Uterus (tissue), 4 donors: ENCODE data around the gene MSN. TPM values are rescaled to one million over a fixed set of nuclear protein-coding genes. Genes with fewer than 3 reads are reported as not detected.
"Not testable (repeated sequence)": the region's sequence is repeated elsewhere in the genome, so short reads cannot be mapped to it uniquely, and the experiment has no call there.

Experiments used
- DNase-seq, 2 donors: peaks; one replicate each; pipeline ENCODE4 v3.0.0-alpha.2; 2019 to 2020
- H3K27ac ChIP-seq, 2 donors: fragments of 200-600 bp; sonication (generic); 1 replicate in 1 of 2; 2 replicates in 1 of 2; pipeline ENCODE4 v1.5.1; 2016 to 2018
- H3K27me3 ChIP-seq, 2 donors: fragments of 200-600 bp; sonication (generic); one replicate each; pipeline ENCODE4 v1.5.1; 2018 to 2019; ENCODE audit warnings: control low read depth in 1 of 2
- H3K36me3 ChIP-seq, 2 donors: fragments of 200-600 bp; sonication (generic); one replicate each; pipeline ENCODE4 v1.5.1; 2019; ENCODE audit warnings: control low read depth in 1 of 2
- H3K4me1 ChIP-seq, 2 donors: fragments of 200-600 bp; sonication (generic); one replicate each; pipeline ENCODE4 v1.5.1; 2018 to 2019; ENCODE audit warnings: control low read depth in 1 of 2
- H3K4me3 ChIP-seq, 2 donors: fragments of 200-600 bp; sonication (generic); 1 replicate in 1 of 2; 2 replicates in 1 of 2; pipeline ENCODE4 v1.5.1; 2018 to 2019; ENCODE audit warnings: mild to moderate bottlenecking in 1 of 2
- H3K9me3 ChIP-seq, 2 donors: fragments of 200-600 bp; sonication (generic); one replicate each; pipeline ENCODE4 v1.5.1; 2019; ENCODE audit warnings: control low read depth in 1 of 2
- POLR2A ChIP-seq, 2 donors: fragments of 450-650 bp; IDR thresholded peaks; one replicate each; pipeline ENCODE4 v1.6.1; 2016; ENCODE audit warnings: antibody characterized with exemption in 2 of 2, mild to moderate bottlenecking in 1 of 2, moderate library complexity in 1 of 2
- intact Hi-C: fragments of 100-400 bp; cut with DNase I; formaldehyde crosslinking; loops from one replicate; pipeline ENCODE4 v1.15.1; 2023; ENCODE audit warnings: low total_unique reads
- total RNA-seq, 4 donors: library from RNA; depleted of rRNA in 3 of 4; stranded (reverse); fragments of >200 nt in 3 of 4; gene quantifications; one replicate each; pipeline versions ENCODE4 v1.1.0 to v1.2.4, GENCODE V29; 2014 to 2023
- TF ChIP-seq, protein P1 (sequence below), 4 experiments: fragments of 200-600 bp in 2 of 4; fragments of 450-650 bp in 2 of 4; sonication (generic) in 2 of 4; IDR thresholded peaks; one replicate each; pipeline ENCODE4 v1.5.1; 2016 to 2019; ENCODE audit warnings: antibody characterized with exemption in 4 of 4, mild to moderate bottlenecking in 2 of 4, moderate library complexity in 1 of 4
- donor health status: DM: yes; HTN: yes; CAD: no.

MSN gene
- total RNA-seq, 4 donors from 2014 or later, result 106 to 285 (median 137) TPM

DNA sequence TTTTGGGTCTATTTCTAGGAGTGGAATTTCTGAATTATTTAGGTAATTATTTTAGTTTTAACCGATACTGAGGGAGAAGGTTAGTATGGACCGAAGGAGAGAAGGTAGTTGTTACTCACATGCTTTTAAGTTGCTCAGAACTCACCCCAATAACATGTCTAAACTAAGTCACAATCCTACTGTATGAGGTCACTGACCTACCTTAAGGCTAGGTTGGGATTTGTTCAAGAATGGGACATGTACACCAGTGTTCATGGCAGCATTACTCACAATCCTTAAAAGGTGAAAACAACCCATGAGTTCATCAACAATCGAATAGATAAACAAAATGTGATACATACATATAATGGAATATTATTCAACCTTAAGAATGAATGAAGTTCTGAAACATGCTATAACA is 90.5 kb downstream of the MSN start:
- TF ChIP-seq, protein P1, sequence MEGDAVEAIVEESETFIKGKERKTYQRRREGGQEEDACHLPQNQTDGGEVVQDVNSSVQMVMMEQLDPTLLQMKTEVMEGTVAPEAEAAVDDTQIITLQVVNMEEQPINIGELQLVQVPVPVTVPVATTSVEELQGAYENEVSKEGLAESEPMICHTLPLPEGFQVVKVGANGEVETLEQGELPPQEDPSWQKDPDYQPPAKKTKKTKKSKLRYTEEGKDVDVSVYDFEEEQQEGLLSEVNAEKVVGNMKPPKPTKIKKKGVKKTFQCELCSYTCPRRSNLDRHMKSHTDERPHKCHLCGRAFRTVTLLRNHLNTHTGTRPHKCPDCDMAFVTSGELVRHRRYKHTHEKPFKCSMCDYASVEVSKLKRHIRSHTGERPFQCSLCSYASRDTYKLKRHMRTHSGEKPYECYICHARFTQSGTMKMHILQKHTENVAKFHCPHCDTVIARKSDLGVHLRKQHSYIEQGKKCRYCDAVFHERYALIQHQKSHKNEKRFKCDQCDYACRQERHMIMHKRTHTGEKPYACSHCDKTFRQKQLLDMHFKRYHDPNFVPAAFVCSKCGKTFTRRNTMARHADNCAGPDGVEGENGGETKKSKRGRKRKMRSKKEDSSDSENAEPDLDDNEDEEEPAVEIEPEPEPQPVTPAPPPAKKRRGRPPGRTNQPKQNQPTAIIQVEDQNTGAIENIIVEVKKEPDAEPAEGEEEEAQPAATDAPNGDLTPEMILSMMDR (IDR thresholded peaks at IDR 0.05), result no peak
- no peak for TF ChIP-seq POLR2A (IDR thresholded peaks at IDR 0.05)
- no peak for DNase-seq
- Histone ChIP-seq H3K36me3 (no peaks in the 10 kb centered on the region), H3K4me3 (no peak overlapping the region), H3K9me3 (no peaks in the 10 kb centered on the region), H3K27ac (no peak overlapping the region), H3K4me1 (no peaks in the 10 kb centered on the region), H3K27me3 (no peaks in the 10 kb centered on the region)
- intact Hi-C loops, result no loop called here

DNA sequence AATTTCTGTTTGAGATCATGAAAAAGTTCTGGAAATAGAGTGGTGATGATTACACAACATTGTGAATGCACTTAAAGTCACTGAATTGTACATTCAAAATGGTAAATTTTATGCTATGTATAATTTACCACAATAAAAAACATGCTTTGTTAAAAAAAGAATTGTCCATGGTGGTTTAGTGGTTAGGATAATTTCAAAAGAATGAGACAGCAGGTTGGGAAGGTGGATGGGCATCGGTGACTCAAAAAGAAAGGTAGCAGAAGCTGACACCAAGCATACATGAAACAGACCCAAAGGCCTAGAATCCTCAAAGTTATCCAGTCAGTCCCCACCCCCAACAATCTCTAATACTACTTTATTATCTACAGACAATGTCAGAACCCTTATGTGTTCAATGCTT is 91.1 kb downstream of the MSN start:
- Histone ChIP-seq H3K27me3 (no peaks in the 10 kb centered on the region), H3K4me1 (no peaks in the 10 kb centered on the region), H3K27ac (no peak overlapping the region), H3K9me3 (no peaks in the 10 kb centered on the region), H3K4me3 (no peak overlapping the region), H3K36me3 (no peaks in the 10 kb centered on the region)
- TF ChIP-seq, protein P1 (IDR thresholded peaks at IDR 0.05), result no peak
- TF ChIP-seq POLR2A (IDR thresholded peaks at IDR 0.05), result no peak
- intact Hi-C loops, result no loop called here
- no peak for DNase-seq

DNA sequence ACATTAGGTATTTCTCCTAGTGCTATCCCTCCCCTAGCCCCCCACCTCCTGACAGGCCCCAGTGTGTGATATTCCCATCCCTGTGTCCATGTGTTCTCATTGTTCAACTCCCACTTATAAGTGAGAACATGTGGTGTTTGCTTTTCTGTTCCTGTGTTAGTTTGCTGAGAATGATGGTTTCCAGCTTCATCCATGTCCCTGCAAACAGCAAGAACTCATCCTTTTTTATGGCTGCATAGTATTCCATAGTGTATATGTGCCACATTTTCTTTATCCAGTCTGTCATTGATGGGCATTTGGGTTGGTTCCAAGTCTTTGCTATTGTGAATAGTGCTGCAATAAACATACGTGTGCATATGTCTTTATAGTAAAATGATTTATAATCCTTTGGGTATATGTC is 92.1 kb downstream of the MSN start:
- H3K4me1 ChIP-seq, H3K9me3 ChIP-seq, H3K27ac ChIP-seq, DNase-seq, H3K27me3 ChIP-seq, H3K36me3 ChIP-seq, H3K4me3 ChIP-seq, intact Hi-C loops: not testable (repeated sequence)

DNA sequence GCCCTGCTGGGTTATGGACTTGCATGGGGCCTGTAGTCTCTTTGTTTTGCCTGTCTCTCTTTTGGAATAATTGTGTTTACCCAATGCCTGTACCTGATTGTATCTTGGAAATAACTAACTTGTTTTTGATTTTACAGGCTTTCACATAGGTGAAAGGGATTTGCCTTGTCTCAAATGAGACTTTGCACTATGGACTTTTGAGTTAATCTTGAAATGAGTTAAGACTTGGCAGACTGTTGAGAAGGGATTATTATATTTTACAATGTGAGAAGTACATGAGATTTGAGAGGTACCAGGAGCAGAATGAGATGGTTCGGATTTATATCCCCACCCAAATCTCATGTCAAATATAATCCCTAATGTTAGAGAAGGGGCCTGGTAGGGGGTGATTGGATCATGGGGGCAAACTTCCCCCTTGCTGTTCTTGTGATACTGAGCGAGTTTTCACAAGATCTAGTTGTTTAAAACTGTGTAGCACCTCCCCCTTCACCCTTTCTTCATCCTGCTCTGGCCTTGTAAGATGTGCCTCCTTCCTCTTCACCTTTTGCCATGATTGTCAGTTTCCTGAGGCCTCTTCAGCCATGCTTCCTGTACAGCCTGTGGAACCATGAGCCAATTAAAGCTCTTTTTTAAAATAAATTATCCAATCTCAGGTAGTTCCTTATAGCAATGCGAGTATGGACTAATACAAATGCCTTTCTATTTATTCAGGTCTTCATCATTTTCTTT is 102.3 kb downstream of the MSN start:
- Histone ChIP-seq H3K36me3 (no peaks in the 10 kb centered on the region), H3K27me3 (no peaks in the 10 kb centered on the region), H3K27ac (no peak overlapping the region), H3K9me3 (no peaks in the 10 kb centered on the region), H3K4me3 (no peak overlapping the region), H3K4me1 (no peaks in the 10 kb centered on the region)
- intact Hi-C loops, result no loop called here
- no peak for DNase-seq
- no peak for TF ChIP-seq POLR2A (IDR thresholded peaks at IDR 0.05)
- TF ChIP-seq, protein P1 (IDR thresholded peaks at IDR 0.05), result no peak

DNA sequence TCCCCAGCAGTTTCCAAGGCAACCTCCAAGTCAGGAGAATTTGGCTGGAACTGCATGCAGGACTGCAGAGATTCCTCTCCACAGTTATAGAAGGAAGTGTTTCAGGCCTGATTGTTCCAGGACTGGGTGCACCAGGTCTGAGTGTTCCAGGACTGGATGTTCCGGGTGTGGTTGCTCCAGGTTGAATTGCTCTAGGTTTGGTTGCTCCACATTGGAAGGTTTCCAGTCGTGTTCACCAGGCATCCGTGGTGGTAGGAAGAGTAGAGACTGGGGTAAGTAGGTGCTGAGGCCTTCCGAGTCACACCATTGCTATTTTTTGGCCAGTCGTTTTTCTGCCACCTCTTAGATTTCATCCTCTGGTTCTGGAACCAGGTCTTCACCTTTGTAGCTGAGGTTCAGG is 105.4 kb downstream of the MSN start:
- Histone ChIP-seq H3K27me3 (no peaks in the 10 kb centered on the region), H3K4me1 (no peaks in the 10 kb centered on the region), H3K27ac (no peak overlapping the region), H3K9me3 (no peaks in the 10 kb centered on the region), H3K4me3 (no peak overlapping the region), H3K36me3 (no peaks in the 10 kb centered on the region)
- no peak for DNase-seq
- intact Hi-C loops, result no loop called here
- TF ChIP-seq, protein P1 (IDR thresholded peaks at IDR 0.05), result no peak
- no peak for TF ChIP-seq POLR2A (IDR thresholded peaks at IDR 0.05)

DNA sequence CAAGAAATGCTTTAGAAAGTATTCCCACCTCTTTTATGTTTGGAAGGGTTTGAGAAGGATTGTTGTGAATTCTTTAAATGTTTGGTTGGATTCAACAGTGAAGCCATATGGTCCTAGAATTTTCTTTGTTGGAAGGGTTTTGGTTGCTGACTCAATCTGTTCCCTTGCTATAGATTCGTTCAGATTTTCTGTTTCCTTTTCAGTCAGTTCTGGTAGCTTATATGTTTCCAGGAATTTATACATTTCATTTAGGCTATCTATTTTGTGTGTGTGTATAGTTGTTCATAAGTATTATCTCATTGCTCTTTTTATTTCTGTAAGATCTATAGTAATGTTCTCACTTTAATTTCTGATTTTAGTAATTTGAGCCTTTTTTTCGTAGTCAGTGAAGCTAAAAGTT is 114.4 kb downstream of the MSN start:
- Histone ChIP-seq H3K4me3 (no peak overlapping the region), H3K27me3 (peaks cover 0 to 8% of the 10 kb centered on the region in 2 donors), H3K9me3 (no peaks in the 10 kb centered on the region), H3K36me3 (no peaks in the 10 kb centered on the region), H3K4me1 (no peaks in the 10 kb centered on the region), H3K27ac (no peak overlapping the region)
- intact Hi-C loops, result no loop called here
- no peak for DNase-seq
- TF ChIP-seq, protein P1 (IDR thresholded peaks at IDR 0.05), result no peak
- TF ChIP-seq POLR2A (IDR thresholded peaks at IDR 0.05), result no peak
